Natural killer cell (primary cell): Measurements from ENCODE around the gene TERB1. TPM values are rescaled to one million over a fixed set of nuclear protein-coding genes. Genes with fewer than 3 reads are reported as not detected.

ENCODE experiments used
- ATAC-seq, 3 donors: fragments of 150-1000 bp in 2 of 3; fragments of 200-7000 bp in 1 of 3; cut with Tn5 transposase; 1 replicate in 1 of 3; 2 replicates in 2 of 3; pipeline ENCODE4 v1.10.0; 2021; ENCODE audit warnings: mild to moderate bottlenecking in 2 of 3, moderate library complexity in 2 of 3
- DNase-seq, 2 donors: peaks; one replicate each; pipeline versions ENCODE4 v3.0.0 to v3.0.0-alpha.2; 2013 to 2021; ENCODE audit warnings: mixed read lengths in 1 of 2
- H3K27ac ChIP-seq: one replicate; pipeline ENCODE4 v1.5.1; 2013; ENCODE audit warnings: mild to moderate bottlenecking, low read length
- H3K27me3 ChIP-seq: one replicate; pipeline ENCODE4 v1.6.1; 2013; ENCODE audit warnings: low read length; ENCODE audit not compliant: control insufficient read depth, insufficient read depth
- H3K36me3 ChIP-seq: one replicate; pipeline ENCODE4 v1.6.1; 2013; ENCODE audit warnings: low read length; ENCODE audit not compliant: control insufficient read depth, insufficient read depth
- H3K4me1 ChIP-seq: one replicate; pipeline ENCODE4 v1.6.1; 2013; ENCODE audit warnings: low read length; ENCODE audit not compliant: control insufficient read depth, insufficient read depth
- H3K4me3 ChIP-seq: one replicate; pipeline ENCODE4 v1.5.1; 2013; ENCODE audit warnings: low read length
- H3K9me3 ChIP-seq: one replicate; pipeline ENCODE4 v1.6.1; 2013; ENCODE audit warnings: low read length; ENCODE audit not compliant: control insufficient read depth, insufficient read depth
- H3K27ac Mint-ChIP-seq, 2 donors: one replicate each; pipeline ENCODE4 v1.8.0; 2022; ENCODE audit warnings: mild to moderate bottlenecking in 2 of 2, mixed read lengths in 2 of 2, moderate library complexity in 1 of 2
- H3K27me3 Mint-ChIP-seq, 2 donors: one replicate each; pipeline ENCODE4 v1.8.0; 2022; ENCODE audit warnings: low read depth in 2 of 2, mixed read lengths in 2 of 2
- H3K36me3 Mint-ChIP-seq: one replicate; pipeline ENCODE4 v1.8.0; 2022; ENCODE audit warnings: mixed read lengths
- H3K4me1 Mint-ChIP-seq, 2 donors: one replicate each; pipeline ENCODE4 v1.8.0; 2022; ENCODE audit warnings: mixed read lengths in 2 of 2
- H3K4me3 Mint-ChIP-seq: one replicate; pipeline ENCODE4 v1.8.0; 2022; ENCODE audit warnings: mild to moderate bottlenecking, moderate library complexity, mixed read lengths
- H3K9me3 Mint-ChIP-seq, 2 donors: one replicate each; pipeline ENCODE4 v1.8.0; 2022; ENCODE audit warnings: mixed read lengths in 2 of 2
- CTCF ChIP-seq: fragments of 200-600 bp; IDR thresholded peaks from one replicate; pipeline ENCODE4 v1.8.0; 2022; ENCODE audit warnings: antibody characterized with exemption
- WGBS: methylation state at CpG from one replicate; pipeline ENCODE4 v1.1.7; 2013; ENCODE audit warnings: missing lambda C conversion rate; ENCODE audit not compliant: insufficient coverage; 5-methylcytosine and 5-hydroxymethylcytosine counted together
- intact Hi-C: fragments of 100-400 bp; cut with micrococcal nuclease; formaldehyde crosslinking; loops from one replicate; pipeline ENCODE4 v1.14.2; 2022
- total RNA-seq, 4 donors: library from RNA; stranded (reverse); fragments of 120-200 nt in 1 of 4; gene quantifications; one replicate each; pipeline versions ENCODE4 v1.2.3 to v1.2.4, GENCODE V29; 2013 to 2022

TERB1 gene
- total RNA-seq, 3 donors from 2014 or later (not counting 1 experiment from before 2014, with no cell fraction given): 0.33 to 1.0 (median 0.66) TPM

GRCh38 chr16:66741169-66741900 is 60.0 kb downstream of the TERB1 start:
- Mint-ChIP-seq H3K9me3 (no peaks in the 10 kb centered on the region), H3K4me3 (no peak overlapping the region), H3K27me3 (no peaks in the 10 kb centered on the region), H3K4me1 (peaks cover 17 to 29% of the 10 kb centered on the region in 2 donors), H3K36me3 (no peaks in the 10 kb centered on the region), H3K27ac (no peak overlapping the region)
- no peak overlapping the region for H3K4me3 ChIP-seq
- DNase-seq (no peak), ATAC-seq (no peak)
- peaks cover 3% of the 10 kb centered on the region for H3K4me1 ChIP-seq
- peaks cover 54% of the 10 kb centered on the region for H3K36me3 ChIP-seq
- TF ChIP-seq CTCF: no peak
- intact Hi-C loops: loop anchor here (5.0 kb wide), 1 partner anchor 334 kb away; no protein-coding TSS in a partner anchor
- H3K27ac ChIP-seq: no peak overlapping the region
- H3K9me3 ChIP-seq: no peaks in the 10 kb centered on the region
- WGBS: 94% methylated on average over 10 of the region's 10 CpGs
- H3K27me3 ChIP-seq: no peaks in the 10 kb centered on the region

- peaks cover 12 to 24% of the 10 kb centered on the region in 2 donors for H3K4me1 Mint-ChIP-seq
- Histone ChIP-seq H3K27ac (no peak overlapping the region), H3K4me3 (no peak overlapping the region), H3K36me3 (peaks cover 59% of the 10 kb centered on the region), H3K9me3 (no peaks in the 10 kb centered on the region), H3K27me3 (no peaks in the 10 kb centered on the region), H3K4me1 (no peaks in the 10 kb centered on the region)
- DNase-seq (no peak), ATAC-seq (no peak)
- intact Hi-C loops: loop anchor here (5.0 kb wide), 1 partner anchor 333 kb away; no protein-coding TSS in a partner anchor
- 85% methylated on average over 2 of the region's 2 CpGs for WGBS
- no peak overlapping the region for H3K4me3 Mint-ChIP-seq
- no peaks in the 10 kb centered on the region for H3K36me3 Mint-ChIP-seq
- TF ChIP-seq CTCF: no peak
- peak overlapping the region in 1 of 2 donors; percentile 11 for H3K27ac Mint-ChIP-seq
- no peaks in the 10 kb centered on the region for H3K27me3 Mint-ChIP-seq
- no peaks in the 10 kb centered on the region for H3K9me3 Mint-ChIP-seq
These were observed 60.9 kb downstream of the TERB1 start for GRCh38 chr16:66740533-66740932.

GRCh38 chr16:66740010-66740409 is 61.4 kb downstream of the TERB1 start:
- Mint-ChIP-seq H3K27me3 (no peaks in the 10 kb centered on the region), H3K9me3 (no peaks in the 10 kb centered on the region), H3K4me1 (peaks cover 12 to 24% of the 10 kb centered on the region in 2 donors), H3K36me3 (no peaks in the 10 kb centered on the region), H3K27ac (peak overlapping the region in 1 of 2 donors; percentile 11), H3K4me3 (no peak overlapping the region)
- ATAC-seq: peak; percentile 54 to 61 (median 61)
- Histone ChIP-seq H3K4me1 (no peaks in the 10 kb centered on the region), H3K27ac (no peak overlapping the region), H3K9me3 (no peaks in the 10 kb centered on the region), H3K36me3 (peaks cover 57% of the 10 kb centered on the region), H3K27me3 (no peaks in the 10 kb centered on the region), H3K4me3 (no peak overlapping the region)
- WGBS: 49% methylated on average over 2 of the region's 2 CpGs
- intact Hi-C loops: loop anchor here (5.0 kb wide), 1 partner anchor 333 kb away; no protein-coding TSS in a partner anchor
- peak in 1 of 2 donors; percentile 69 for DNase-seq
- peak; percentile 74 for TF ChIP-seq CTCF
